TTC549 (cell line): ENCODE results near the gene C16orf95.
"Not testable (repeated sequence)": the region's sequence is repeated elsewhere in the genome, so short reads cannot be mapped to it uniquely, and the experiment has no call there.

Source experiments
- FAIRE-seq: peaks from 2 replicates; lab custom pipeline; 2012; peaks lifted over from hg19 to GRCh38; lab: Jason Lieb, UNC

Gene C16orf95

DNA sequence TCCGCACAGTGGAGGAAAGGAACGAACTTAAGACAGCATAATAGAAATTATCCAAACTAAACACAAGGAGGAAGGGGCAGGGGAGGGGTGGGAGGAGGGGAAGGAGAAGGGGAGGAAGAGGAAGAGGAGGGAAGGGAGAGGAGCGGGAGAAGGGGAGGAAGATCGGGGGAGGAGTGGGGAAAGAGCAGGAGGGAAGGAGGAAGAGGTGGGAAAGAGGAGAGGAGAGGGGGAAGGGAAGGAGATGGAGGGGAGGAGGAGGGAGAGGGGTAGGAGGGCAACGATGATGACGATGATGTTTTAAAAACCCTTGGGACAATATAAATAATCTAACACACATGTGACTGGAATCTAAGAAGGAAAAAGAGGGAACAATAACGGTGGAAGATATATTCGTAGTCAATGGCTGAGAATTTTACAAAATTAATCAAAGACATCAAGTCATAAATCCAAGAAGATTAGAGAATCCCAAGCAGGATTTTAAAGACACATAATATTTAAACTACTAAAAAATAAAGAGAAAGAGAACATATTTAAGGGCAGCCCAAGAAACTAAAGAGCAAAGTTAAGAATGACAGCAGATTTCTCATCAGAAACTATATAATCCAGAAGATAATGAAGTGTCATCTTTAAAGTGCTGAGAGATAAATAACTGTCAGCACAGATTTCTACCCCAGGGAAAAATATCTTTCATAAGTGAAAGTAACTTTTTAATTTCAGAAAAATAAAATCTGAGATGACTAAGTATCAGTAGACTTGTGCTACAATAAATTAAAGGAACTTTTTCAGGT is 30.2 kb downstream of the C16orf95 start:
- FAIRE-seq, result no peak

DNA sequence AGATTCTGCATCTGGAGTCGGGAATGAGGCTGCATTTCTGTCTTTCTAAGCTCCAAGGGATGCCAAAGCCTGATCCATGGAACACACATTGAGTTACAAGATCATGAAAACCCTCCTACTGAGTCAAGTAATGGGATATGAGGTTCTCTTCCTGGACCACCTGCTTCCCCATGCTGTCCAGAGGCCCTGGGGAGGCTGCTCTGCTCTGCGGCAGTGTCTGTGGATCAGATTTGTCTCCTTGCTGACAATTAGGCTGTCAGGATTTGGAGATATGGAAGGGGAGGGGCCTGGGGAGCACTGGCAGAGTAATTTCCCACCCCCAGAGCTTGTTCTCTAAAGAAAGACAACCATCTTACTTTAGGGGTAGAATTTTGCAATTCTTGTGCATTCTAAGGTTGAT is 33.0 kb downstream of the C16orf95 start:
- no peak for FAIRE-seq

DNA sequence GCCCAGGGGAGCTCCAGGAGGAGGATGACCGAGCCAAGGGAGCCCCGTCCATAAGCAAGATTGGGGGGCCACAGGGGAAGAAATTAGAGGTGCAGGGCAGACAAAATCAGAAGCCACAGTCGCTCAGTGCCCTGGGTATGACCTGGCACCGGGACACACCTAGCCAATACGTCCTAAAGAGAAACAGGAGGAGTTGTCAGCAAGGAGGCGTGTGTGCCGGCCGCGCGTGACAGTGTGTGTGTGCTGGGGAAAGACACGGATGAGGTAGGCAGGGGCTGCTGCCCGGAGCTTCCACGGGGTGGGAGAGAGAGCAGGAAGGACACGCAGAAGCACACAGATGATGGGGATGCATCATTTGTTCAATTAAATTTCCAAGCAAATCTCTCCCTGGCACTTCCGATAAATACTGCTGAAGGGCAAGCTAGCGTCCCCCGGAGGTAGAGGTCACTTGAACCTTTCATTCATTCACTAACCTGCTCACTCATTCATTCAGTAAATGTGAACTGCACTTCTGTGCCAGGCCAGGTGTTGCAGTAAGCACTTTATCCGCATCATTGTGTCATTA is 38.0 kb downstream of the C16orf95 start:
- no peak for FAIRE-seq

DNA sequence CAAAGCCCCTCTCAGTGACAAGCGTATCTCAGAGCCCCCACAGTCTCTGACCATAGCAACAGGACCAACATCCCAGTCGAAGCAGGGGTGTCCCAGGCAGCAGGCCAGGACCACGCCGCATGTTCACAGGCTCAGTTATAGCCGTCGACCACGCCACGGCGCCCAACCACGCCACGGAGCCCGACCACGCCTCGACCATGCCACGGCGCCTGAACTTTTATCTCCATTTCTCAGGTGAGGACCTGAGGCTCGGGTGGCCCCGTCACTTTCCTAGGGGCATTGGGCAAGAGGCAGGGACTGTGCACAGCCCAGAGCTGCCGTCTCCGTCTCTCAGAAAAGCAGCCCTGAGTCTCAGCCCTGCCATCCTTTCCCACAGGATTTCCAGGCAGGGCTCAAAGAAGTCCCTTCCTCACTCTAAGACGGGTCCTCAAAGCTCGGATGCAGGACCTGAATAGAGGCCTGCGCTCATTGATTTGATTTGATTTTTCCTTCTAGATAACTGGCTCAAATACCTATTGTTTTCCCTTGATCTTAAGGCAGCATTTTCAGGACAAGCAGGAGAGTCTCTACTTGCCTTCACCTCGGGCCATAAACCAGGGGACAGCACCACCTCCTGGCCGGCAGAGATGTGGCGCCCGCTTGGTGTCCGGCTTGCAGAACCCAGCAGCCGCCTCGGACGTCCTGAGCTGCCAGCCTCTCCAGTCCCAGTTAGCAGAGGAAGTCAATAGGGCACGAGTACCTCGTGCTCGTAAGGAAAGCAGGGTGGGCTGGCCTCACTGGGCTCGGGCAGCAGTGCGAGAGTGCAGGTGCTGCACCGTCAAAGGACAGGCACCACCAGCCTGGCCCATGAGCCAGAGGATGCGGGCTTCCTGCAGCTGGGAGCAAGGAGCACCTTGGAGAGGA is 38.8 kb downstream of the C16orf95 start:
- FAIRE-seq, result no peak

DNA sequence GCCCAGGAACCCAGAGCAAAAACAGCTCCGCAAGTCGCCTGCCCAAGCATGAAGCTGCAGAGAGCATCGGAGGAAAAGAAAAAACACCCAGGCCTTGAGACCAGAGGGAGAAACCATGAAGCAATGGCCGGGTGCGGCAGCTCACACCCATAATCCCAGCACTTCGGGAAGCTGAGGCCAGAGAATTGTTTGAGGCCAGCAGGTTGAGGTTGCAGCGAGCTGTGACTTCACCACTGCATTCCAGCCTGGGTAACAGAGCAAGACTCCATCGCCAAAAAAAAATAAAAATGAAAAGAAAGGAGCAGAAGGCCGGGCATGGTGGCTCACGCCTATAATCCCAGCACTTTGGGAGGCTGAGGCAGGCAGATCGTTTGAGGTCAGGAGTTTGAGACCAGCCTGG is 40.3 kb downstream of the C16orf95 start:
- no peak for FAIRE-seq

DNA sequence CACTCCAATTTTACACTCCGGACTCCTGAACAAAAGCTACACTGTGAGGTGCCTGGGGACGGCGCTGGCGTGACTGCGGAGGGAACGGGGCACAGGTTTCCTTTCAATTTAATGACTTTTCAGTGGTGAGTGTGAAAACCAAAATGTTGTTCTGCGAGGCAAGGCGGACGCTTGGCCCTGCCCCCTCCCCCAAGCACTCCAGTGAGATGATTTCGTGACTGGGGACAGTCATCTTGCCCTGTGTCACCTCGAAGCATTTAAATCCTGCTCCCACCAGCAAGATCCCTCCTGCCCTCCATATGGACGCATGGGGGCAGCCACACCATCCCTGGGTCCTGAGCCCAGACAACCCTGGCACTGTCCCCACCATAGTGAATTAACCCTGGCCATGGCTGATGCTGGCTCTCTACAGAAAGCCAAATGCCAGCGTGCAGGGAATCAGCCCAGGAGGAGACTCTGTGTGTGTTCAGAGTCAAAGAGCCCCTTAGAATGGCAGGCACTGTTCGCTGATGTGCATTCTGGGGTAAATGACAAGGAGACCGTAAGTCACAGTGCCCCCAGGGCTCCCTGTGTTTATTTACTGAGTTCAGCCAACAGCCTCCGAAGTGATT is 41.0 kb downstream of the C16orf95 start:
- no peak for FAIRE-seq

DNA sequence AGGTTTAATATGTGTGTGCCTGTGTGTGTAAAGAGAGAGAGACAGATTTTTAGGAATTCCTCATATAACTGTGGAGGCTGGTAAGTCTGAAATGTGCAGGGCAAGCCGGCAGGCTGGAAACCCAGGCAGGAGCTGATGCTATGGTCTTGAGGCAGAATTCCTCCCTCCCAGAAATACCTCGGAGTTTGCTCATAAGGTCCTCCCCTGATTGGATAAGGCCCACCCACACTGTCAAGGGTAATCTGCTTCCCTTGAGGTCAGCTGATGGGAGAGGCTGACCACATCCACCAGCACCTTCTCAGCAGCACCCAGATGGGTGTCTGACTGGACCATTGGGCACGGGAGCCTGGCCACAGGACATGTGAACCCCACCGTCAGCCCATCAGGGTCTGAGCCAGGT is 42.4 kb downstream of the C16orf95 start:
- FAIRE-seq, result no peak

DNA sequence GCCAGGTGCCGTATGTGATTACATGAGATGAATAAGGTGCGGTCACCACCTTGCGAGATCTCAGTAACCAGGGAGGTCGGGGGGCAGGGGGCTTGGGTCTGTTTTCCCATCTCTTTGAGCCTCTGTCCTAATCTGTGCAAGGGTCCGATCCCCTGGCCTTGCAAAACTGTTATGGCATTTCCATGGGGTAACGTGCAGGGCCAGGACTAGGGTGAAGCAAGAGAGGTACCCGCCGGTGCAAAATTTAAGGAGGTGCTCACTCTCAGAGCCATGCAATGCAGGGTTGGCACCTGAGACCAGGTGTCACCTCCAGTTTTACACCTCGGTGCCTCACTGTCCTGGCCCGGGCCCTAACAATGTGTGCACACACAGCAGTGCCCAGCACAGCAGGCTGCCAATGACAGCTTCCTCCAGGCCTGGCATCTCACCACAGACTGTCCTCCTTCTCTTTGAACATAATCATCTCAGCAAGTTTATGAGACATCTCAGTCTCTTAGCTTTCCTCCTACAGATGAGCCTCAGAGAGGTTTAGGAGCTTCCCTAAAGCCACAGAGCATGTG is 43.6 kb downstream of the C16orf95 start:
- FAIRE-seq, result no peak

DNA sequence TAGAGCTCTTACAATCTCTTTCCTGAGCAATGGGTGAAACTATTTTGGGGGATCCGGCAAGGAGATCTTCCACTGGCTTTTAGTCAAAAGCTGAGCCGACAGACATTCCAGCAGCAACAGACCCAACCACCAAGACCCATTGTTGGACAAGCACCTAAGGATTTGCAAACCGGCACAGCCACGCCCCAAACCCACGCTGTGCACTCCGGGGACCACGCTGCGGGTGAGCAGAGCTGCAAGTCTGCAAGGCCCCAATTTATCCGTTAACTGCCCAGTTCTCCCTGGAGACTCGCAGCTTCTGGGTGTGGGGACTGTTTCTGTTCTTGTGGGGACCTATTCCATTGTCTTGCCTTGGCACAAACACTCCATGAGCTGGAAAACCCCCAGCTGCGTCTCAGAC is 45.9 kb downstream of the C16orf95 start:
- no peak for FAIRE-seq

DNA sequence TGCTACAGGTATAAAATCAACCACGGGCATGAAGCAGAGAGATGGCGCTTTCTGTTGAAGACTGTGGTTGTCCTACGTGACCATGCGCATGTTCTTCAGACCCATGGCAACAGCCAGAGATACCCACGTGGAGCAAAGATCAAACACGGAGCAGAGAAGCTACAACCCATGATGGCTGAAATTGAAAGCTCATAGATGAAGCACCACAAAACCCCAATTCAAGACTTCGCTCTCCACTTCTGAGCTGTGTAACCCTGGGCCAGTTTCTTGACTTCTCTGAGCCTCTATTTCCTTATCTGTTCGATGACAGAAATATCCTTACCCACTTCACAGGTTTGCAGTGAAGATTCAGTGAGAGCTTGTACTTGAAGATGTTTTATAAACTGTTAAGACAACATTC is 49.6 kb downstream of the C16orf95 start:
- no peak for FAIRE-seq

DNA sequence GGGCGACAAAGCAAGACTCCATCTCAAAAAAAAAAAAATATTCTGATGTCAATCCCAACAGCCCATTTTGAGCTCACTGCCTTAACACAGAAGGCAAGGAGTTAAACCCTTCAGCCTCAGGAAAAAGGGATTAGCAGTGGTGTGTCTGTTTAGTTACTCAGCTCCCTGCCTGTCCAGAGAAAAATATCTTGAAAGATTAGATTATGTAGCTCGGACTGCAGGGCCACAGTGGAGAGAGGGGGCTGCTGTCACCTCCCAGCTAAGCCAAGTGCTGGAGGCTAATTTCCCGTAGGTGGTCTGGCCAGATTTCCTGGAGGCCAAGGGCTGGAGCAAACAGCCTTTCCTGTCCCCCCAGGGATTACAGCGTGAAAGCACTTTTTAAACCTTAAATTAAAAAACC is 50.3 kb downstream of the C16orf95 start:
- no peak for FAIRE-seq

DNA sequence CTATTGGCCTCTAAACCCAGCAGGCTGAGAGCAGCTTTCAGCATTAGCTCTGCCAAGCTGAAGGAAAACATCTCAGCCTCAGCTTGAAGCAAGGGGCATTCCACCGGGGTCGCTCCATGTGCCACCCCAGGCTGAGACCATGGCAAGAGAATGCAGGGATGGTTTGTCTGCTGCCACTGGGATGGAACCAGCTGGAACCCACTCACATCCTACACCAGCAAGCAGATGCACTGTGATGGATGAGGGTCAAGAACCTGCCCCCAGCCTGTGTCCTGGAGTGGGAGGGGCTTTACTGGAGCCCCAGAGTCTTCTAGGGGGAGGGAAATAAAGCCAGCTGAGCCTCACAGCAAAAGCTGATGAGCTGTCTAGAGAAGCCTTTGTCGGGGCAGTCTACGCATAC is 51.9 kb downstream of the C16orf95 start:
- FAIRE-seq, result no peak

DNA sequence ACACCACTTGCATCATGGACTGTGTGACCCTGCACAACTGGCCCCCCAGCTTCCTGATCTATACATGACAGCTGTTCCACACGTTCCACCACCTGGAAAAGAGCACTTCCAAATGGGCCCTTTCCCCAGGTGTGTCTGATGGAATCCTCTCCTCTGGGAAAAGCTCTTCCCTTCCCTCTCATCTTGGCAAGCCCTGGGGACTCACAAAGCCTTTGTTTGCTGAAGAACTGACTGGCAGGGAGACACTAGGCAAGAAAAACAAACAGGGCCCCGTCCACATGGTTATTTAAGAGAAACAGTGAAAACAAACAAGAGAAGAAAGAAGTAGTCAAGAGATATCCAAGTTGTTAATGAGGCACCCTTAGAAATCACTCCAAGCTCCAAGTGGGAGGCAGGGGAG is 52.6 kb downstream of the C16orf95 start:
- FAIRE-seq, result no peak

DNA sequence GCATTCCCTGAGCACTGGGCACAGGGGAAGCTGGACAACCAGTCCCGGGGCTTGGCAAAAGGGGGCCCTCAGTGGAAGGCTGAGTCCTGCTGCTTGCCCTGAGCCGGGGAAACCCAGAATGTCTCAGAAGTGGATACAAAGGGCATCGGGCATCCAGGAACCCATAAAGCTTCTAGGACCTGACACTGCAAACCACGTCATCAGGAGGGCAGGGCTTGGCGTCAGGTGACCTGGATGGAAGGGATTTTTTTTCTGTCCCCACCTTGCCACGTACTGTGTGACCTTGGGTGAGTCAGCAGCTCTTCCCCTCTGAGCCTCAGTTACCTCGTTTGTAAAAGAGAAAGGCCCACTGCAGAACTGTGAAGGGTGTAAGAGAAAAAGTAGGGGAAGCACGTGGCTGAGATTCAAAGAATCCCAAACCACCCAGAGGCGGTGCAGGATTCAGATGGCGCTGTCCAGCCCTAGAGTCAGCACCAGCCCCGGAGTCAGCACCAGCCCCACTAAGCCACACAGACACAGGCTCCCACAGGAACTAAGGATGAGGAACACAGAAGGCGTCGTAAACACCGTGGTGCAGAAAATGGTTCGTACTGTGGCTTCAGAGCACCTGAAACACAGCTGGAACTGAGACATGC is 53.7 kb downstream of the C16orf95 start:
- FAIRE-seq, result no peak

DNA sequence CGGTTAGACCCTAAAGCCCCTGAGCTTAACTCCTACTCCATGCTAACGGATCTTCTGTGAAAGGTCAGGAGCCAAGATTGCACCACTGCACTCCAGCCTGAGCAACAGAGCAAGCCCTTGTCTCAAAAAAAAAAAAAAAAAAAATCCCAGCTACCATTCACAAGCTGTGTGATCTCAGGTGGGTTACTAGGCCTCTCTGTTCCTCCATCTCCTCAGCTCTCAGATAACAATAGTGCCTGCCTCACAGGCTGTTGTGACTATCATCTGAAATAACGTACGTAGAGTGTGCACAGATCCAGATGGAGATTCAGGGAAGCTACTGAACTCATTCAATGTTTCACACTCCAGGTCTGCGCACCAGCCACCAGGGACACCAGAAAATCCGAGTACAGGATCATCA is 57.8 kb downstream of the C16orf95 start:
- no peak for FAIRE-seq

DNA sequence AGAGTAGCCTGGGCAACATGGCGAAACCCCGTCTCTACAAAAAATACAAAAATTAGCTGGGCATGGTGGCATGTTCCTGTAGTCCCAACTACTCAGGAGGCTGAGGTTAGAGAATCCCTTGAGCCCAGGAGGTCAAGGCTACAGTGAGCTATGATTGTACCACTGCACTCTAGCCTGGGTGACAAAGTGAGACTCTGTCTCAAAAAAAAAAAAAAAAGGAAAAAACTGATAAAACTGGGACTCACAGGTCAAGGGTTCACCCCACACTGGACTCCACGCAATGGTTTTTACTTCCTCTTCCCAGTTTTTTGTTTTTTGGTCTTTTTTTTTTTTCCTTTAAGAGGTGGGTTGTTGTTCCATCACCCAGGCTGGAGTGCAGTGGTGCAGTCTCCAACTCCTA is 58.5 kb downstream of the C16orf95 start:
- not testable (repeated sequence) for FAIRE-seq

DNA sequence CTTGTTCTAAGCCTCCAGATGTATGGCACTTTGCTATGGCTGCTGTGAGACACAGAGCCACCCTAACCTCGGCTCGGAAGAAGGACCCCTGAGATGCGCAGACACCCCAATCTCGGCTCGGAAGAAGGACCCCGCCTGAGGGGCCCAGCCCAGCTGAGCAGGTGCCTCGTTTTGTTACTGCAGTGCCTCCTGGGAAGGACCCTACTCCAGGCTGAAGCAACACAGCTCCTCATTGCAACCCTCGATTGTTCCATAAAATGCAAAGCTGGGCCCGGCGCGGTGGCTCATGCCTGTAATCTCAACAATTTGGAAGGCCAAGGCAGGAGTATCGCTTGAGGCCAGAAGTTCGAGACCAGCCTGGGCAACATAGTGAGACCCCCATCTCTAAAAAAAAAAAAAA is 61.3 kb downstream of the C16orf95 start:
- no peak for FAIRE-seq

DNA sequence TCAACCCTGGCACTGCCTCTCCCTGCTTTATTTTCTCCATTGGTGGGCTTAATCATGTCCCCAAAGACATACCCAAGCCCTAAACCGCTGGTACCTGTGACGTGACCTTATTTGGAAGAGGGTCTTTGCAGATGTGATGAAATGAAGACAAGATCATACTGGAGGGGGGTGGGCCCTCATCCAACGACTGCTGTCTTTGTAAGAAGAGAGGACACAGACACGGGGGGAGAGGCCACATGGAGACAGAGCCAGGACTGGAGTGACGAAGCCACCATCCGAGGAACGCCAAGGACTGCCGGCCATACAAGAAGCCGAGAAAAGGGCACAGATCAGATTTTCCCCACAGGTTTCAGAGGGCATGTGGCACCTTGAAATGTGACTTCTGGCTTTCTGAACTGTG is 62.5 kb downstream of the C16orf95 start:
- FAIRE-seq, result no peak

DNA sequence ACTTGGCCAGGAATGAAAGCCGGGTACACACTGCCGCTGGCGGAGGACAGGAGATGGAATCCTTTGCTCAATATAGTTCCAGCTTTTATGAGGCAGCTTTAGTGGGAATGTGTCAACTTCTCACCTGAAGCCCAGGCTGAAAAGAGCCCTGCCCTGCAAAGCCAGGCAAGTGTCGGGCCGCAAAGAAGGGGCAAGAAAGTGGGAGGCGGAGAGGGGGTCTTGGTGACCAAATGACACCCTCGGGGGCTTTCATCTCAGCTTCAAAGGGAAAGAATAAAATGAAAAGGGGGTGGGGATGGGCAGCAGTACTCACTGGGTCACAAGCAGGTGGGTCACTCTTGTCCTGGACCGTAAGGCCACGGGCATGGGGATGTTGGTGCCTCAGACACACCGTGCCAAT is 62.9 kb downstream of the C16orf95 start:
- no peak for FAIRE-seq

DNA sequence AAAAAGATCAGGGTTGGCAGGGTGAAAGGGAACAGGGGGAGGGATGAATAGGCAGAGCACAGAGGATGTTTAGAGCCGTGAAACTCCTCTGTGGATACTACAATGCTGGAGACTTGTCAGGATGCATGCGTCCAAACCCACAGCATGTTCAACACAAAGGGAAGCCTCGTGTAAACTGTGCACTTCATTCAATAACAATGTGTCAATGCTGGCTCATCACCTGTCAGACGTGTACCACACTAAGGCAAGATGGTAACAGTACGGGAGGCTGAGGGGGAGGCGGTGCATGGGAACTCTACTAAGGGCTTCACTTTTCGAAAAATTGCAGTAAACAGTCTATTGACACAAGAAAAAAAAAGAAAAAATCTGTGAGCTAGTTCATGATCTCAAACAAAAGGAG is 63.7 kb downstream of the C16orf95 start:
- FAIRE-seq, result no peak
